Raji (cell line): ENCODE results near the gene CHKA.

Experiments used
- POLR2A ChIP-seq: IDR thresholded peaks from 2 replicates; pipeline ENCODE4 v1.6.1; 2011; ENCODE audit warnings: low read depth, low read length, control low read depth; ENCODE audit not compliant: insufficient read depth

CHKA gene

GRCh38 chr11:68013611-68014156 lies 107.5 kb downstream of the CHKA start:
- no peak for TF ChIP-seq POLR2A

- TF ChIP-seq POLR2A: no peak
Measured at GRCh38 chr11:68012843-68013610, 108.2 kb downstream of the CHKA start.

GRCh38 chr11:68012044-68012842 lies 108.9 kb downstream of the CHKA start:
- TF ChIP-seq POLR2A: no peak

- TF ChIP-seq POLR2A: no peak
Measured at GRCh38 chr11:68011051-68011943, 109.9 kb downstream of the CHKA start.

GRCh38 chr11:68010090-68011041 lies 110.8 kb downstream of the CHKA start, which contains the start of gene ALDH3B1:
Gene ALDH3B1 (plus strand): TSS chr11:68010327. CDS start chr11:68015298, 4,971 bp downstream.
- no peak for TF ChIP-seq POLR2A

- TF ChIP-seq POLR2A: no peak
Measured at GRCh38 chr11:68009391-68010089, 111.6 kb downstream of the CHKA start.

DNA sequence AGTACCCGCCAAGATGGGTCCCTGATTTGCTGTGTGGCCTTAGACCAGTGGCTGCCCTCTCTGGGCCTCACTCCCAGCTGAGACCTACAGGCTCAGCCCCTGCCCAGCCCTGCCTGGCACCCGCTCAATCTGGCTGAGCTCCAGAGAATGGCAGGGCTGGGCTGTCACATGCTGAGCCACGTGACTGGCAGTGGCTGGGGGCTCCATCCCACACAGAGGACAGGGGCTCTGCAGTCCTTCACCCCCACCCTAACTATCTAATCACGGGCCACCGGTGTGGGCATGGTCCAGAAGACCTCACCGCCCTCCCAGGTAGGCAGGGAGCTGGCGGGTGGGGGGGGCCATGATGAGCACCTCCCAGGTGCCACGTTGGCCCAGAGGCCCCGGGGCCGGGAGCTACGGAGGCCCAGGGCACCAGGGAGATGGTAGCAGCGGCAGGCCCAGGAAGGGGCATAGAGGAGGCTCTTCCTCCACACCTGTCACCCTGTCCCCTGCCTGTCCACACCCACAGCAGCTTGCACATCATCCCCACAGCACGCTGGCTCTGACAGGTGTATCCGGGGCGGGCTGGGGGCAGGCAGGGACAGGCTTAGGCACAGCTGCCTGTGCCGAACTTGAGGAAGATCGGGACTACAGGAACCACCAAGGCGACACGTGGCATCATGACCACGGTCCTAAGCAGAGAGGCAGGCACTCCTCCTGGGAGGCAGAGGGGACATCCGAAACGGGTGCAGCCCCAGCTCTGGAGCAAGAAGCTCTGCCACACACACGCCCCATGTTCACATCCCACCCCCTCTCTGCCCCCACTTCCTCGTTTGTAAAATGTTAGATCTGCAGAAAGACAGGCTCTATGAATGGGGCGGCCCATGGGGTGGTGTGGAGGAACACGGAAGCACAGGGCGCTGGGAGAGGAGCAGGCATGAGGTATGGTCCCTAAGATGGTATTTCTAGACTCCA lies 112.5 kb downstream of the CHKA start:
- peak; percentile 74 for TF ChIP-seq POLR2A

DNA sequence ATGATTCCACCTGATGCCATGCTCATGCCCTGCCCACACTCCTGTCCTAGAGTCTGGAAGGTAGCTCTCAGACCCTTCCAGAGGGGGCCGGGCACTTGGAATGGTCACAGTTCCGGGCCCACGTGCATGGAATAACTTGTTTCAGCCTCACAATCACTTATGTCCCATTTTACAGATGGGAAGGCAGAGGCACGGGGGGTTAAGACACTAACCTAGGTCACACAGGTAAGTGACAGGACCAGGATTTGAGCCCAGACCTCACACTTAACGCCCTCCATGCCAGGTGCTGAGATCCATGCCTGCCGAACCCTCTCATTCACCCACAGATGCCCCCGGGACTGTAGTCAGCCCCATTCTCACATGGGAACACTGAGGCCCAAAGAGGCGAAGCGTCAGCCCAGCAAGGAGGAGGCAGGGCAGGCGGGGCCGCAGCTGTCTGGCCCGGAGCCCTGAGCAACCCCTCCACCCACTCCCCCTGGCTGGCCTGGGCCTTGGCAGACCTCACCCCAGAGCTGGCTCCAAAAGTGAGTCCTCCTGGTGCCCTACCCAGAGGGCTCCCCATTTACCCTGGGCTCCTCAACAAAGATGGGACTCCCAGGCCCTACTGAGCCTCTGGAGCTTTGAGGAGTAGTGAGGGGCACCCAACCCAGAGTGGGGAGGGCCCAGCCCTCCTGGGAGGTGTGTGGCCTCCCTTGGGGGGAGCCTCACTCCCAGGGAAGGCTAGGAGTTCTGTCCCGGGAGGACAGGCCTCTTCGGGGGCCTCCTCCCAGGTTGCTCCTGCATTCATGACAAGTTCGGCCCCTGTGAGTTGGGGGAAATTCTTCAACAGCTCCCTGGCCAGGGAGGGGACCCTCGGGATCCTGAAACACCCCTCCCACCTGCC lies 113.4 kb downstream of the CHKA start:
- TF ChIP-seq POLR2A: no peak

GRCh38 chr11:68006606-68007166 lies 114.5 kb downstream of the CHKA start:
- TF ChIP-seq POLR2A: no peak

DNA sequence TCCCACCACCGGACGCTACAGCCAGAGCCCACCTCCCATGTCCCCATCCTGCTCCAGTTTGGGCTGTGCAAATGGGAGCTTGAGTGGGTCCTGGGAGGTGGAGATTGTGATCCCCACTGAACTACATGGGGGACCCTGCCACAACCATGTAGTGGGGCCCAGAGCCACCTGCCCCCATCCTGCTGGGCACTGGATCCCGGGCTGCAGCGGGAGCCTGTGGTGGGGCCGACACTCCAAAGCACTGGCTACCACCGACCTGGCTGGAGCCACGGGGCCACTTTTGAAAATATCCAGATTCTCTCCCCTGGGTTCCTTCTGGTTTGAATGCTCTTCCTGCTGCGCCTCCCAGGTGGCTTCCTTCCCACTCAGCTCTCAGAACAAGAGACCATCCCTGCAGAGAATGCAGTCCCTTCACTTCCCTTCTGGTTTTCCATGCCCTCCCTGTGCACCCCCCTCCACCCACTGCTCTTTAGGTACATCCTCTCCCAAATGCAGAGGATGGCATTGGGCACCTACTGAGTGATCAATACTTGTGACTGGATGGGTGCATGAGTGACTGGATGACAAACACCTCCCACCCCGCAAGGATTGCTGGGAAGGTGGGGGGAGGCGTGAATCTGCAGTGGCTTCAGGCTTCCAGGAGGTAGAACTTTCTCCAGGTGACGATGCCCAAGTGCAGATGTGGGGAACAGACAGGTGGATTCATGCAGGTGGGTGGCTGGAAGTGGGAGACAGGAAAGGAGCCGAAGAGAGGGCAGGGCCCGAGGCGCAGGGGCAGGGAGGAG lies 116.4 kb downstream of the CHKA start:
- TF ChIP-seq POLR2A: no peak
